Sigmoid colon (tissue), 7 donors: ENCODE measurements around the gene MIX23. TPM values are rescaled to one million over a fixed set of nuclear protein-coding genes. Genes with fewer than 3 reads are reported as not detected.

Experiments
- DNase-seq: peaks from one replicate; pipeline ENCODE4 v3.0.0-alpha.2; 2019
- H3K27ac ChIP-seq, 4 donors: fragments of 200-600 bp; sonication (generic); one replicate each; pipeline ENCODE4 v1.5.1; 2016 to 2019; ENCODE audit warnings: mild to moderate bottlenecking in 1 of 4
- H3K27me3 ChIP-seq, 3 donors: fragments of 200-600 bp; sonication (generic); one replicate each; pipeline ENCODE4 v1.5.1; 2019; ENCODE audit warnings: mild to moderate bottlenecking in 1 of 3
- H3K36me3 ChIP-seq, 4 donors: fragments of 200-600 bp; sonication (generic); one replicate each; pipeline ENCODE4 v1.5.1; 2016 to 2019
- H3K4me1 ChIP-seq, 4 donors: fragments of 200-600 bp; sonication (generic); one replicate each; pipeline ENCODE4 v1.5.1; 2017 to 2019
- H3K4me3 ChIP-seq, 4 donors: fragments of 200-600 bp; sonication (generic); one replicate each; pipeline ENCODE4 v1.5.1; 2017 to 2019; ENCODE audit warnings: mild to moderate bottlenecking in 2 of 4, moderate library complexity in 1 of 4
- H3K9me3 ChIP-seq, 4 donors: fragments of 200-600 bp in 3 of 4; sonication (generic) in 3 of 4; one replicate each; pipeline versions ENCODE4 v1.5.1 to v1.6.1; 2013 to 2019
- EP300 ChIP-seq, 4 donors: sonication (generic); formaldehyde crosslinking; IDR thresholded peaks; one replicate each; pipeline ENCODE4 v1.6.1; 2017; ENCODE audit warnings: antibody characterized with exemption in 4 of 4
- POLR2A ChIP-seq, 2 donors: fragments of 450-650 bp; IDR thresholded peaks; one replicate each; pipeline ENCODE4 v1.6.1; 2016; ENCODE audit warnings: antibody characterized with exemption in 2 of 2, mild to moderate bottlenecking in 2 of 2, moderate library complexity in 2 of 2
- POLR2AphosphoS5 ChIP-seq, 4 donors: sonication (generic); formaldehyde crosslinking; IDR thresholded peaks; one replicate each; pipeline ENCODE4 v1.6.1; 2017; ENCODE audit warnings: antibody characterized with exemption in 4 of 4
- WGBS, 2 donors: extraction: QIAGEN DNeasy Blood & Tissue Kit; methylation state at CpG; one replicate each; pipeline ENCODE4 v1.1.7; 2013; 5-methylcytosine and 5-hydroxymethylcytosine counted together
- intact Hi-C: fragments of 100-400 bp; cut with DNase I; formaldehyde crosslinking; loops from one replicate; pipeline ENCODE4 v1.15.1; 2023
- polyA plus RNA-seq, 3 donors: library from polyadenylated mRNA; stranded (reverse); fragments of 200-250 nt; gene quantifications; one replicate each; pipeline ENCODE4 v1.2.3, GENCODE V29; 2013
- total RNA-seq, 4 donors: library from RNA; depleted of rRNA; stranded (reverse); fragments of >200 nt; gene quantifications; one replicate each; pipeline ENCODE4 v1.1.0, GENCODE V29; 2016
- TF ChIP-seq, protein P1 (sequence below), 4 experiments: fragments of 450-650 bp in 3 of 4; fragments of 200-600 bp in 1 of 4; IDR thresholded peaks; one replicate each; pipeline ENCODE4 v1.5.1; 2016 to 2019; ENCODE audit warnings: antibody characterized with exemption in 4 of 4, mild to moderate bottlenecking in 3 of 4, moderate library complexity in 2 of 4
- donor health status: healthy with polysubstance abuse.
- donor health status: Bipolar disorder and iron deficiency.
- donor health status: healthy.

Gene MIX23
- total and polyA plus RNA-seq, 7 donors, result 8.2 to 49.2 (median 24.8) TPM

DNA sequence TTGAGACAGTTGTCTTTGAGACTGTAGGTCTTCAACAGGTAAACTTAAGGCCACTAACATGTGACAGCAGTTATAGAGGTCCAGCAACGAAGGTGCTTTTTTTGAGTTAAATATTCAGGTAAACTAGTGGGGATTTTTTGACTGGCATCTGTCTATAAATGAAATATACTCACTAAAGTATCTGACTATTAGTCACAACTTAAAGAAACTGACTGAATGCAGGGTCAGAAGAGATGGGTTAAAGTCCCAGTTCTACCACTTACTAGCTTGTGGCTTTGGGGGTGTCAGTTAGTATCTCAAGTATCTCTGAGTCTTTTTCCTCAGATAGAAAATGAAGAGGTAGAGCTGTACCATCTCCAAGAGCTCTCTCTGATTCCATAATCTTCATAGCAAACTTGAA is 18.0 kb downstream of the MIX23 start:
- Histone ChIP-seq H3K4me1 (no peaks in the 10 kb centered on the region), H3K36me3 (peaks cover 3 to 86% (median 17%) of the 10 kb centered on the region in 4 donors)
- DNase-seq, result no peak

DNA sequence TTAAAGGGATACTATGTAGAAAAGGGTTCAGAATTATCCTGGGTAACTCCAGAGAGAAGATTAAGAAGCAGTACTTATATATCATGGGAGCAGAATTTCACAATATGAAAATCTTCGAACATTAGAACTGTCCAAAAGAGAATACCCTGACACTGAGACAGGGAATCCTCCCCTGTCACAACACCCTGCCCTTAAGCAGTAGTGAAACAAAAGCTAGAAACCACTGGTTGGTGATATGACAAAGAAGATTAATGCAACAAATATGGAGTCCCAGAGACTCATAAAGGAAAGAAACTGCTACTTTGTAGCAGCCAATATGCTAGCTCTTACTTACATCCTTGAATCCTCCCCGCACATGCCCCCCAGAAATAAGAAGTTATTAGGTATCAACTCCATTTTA is 18.5 kb downstream of the MIX23 start:
- Histone ChIP-seq H3K36me3 (peaks cover 3 to 83% (median 13%) of the 10 kb centered on the region in 4 donors), H3K9me3 (no peaks in the 10 kb centered on the region), H3K27ac (no peak overlapping the region), H3K4me1 (no peaks in the 10 kb centered on the region), H3K4me3 (no peak overlapping the region), H3K27me3 (no peaks in the 10 kb centered on the region)
- 70 to 95% methylated on average over 2 of the region's 2 CpGs for WGBS, 2 donors
- TF ChIP-seq POLR2AphosphoS5 (IDR thresholded peaks at IDR 0.05) (no peak), POLR2A (IDR thresholded peaks at IDR 0.05) (no peak), EP300 (IDR thresholded peaks at IDR 0.05) (no peak)
- TF ChIP-seq, protein P1, sequence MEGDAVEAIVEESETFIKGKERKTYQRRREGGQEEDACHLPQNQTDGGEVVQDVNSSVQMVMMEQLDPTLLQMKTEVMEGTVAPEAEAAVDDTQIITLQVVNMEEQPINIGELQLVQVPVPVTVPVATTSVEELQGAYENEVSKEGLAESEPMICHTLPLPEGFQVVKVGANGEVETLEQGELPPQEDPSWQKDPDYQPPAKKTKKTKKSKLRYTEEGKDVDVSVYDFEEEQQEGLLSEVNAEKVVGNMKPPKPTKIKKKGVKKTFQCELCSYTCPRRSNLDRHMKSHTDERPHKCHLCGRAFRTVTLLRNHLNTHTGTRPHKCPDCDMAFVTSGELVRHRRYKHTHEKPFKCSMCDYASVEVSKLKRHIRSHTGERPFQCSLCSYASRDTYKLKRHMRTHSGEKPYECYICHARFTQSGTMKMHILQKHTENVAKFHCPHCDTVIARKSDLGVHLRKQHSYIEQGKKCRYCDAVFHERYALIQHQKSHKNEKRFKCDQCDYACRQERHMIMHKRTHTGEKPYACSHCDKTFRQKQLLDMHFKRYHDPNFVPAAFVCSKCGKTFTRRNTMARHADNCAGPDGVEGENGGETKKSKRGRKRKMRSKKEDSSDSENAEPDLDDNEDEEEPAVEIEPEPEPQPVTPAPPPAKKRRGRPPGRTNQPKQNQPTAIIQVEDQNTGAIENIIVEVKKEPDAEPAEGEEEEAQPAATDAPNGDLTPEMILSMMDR (IDR thresholded peaks at IDR 0.05), result no peak
- no peak for DNase-seq
- intact Hi-C loops, result no loop called here

More for the DNA sequence above, 18.0 kb downstream of the MIX23 start:
- intact Hi-C loops, result no loop called here
- 41 to 76% methylated on average over 1 of the region's 1 CpG for WGBS, 2 donors
- no peak overlapping the region for H3K4me3 ChIP-seq
- H3K9me3 ChIP-seq, result no peaks in the 10 kb centered on the region
- no peaks in the 10 kb centered on the region for H3K27me3 ChIP-seq
- TF ChIP-seq EP300 (IDR thresholded peaks at IDR 0.05) (no peak), POLR2AphosphoS5 (IDR thresholded peaks at IDR 0.05) (no peak)
- TF ChIP-seq, protein P1 (IDR thresholded peaks at IDR 0.05), result no peak
- H3K27ac ChIP-seq, result no peak overlapping the region

DNA sequence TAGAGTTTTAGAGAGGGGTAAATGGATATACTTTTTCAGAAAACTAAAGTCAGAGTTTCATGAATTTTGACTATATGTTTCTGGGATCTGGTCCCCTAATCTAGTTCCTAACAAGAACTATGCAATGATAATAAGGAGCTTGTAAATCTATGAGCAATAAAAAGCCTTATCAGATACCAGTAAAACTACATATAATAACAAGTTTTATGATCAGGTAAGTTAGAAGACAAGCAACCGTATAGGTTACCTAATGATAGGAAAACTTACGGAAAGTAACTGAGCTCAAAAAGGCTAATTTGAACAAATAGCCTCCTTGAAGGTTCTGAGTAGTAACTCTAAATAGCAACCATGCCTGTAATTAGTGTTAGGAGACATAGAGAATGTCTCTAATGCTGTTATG is 21.0 kb downstream of the MIX23 start:
- Histone ChIP-seq H3K27ac (no peak overlapping the region), H3K27me3 (no peaks in the 10 kb centered on the region), H3K4me3 (no peak overlapping the region), H3K9me3 (no peaks in the 10 kb centered on the region), H3K4me1 (no peaks in the 10 kb centered on the region), H3K36me3 (peaks cover 3 to 74% (median 16%) of the 10 kb centered on the region in 4 donors)
- DNase-seq, result no peak
- TF ChIP-seq EP300 (IDR thresholded peaks at IDR 0.05) (no peak), POLR2A (IDR thresholded peaks at IDR 0.05) (no peak), POLR2AphosphoS5 (IDR thresholded peaks at IDR 0.05) (no peak)
- TF ChIP-seq, protein P1 (IDR thresholded peaks at IDR 0.05), result no peak
- intact Hi-C loops, result no loop called here
- 23 to 68% methylated on average over 2 of the region's 2 CpGs for WGBS, 2 donors

DNA sequence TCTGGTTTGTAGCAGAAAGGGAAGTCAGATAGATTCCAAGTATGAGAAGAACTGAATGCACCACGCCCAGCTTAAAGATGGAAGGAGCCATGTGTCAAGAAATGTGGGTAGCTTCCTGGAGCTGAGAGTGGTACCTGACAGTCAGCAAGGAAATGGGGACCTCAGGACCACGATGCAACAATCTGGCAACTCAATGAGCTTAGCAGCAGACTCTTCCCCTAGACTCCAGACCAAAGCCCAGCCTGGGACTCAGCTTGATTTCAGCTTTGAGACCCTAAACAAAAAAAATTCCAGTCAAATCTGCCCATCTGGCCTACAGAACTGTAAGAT is 24.4 kb downstream of the MIX23 start:
- no peaks in the 10 kb centered on the region for H3K4me1 ChIP-seq
- H3K9me3 ChIP-seq, result no peaks in the 10 kb centered on the region
- no peak overlapping the region for H3K27ac ChIP-seq
- peaks cover 0 to 40% (median 8%) of the 10 kb centered on the region in 4 donors for H3K36me3 ChIP-seq
- 93 to 98% methylated on average over 2 of the region's 2 CpGs for WGBS, 2 donors
- TF ChIP-seq EP300 (IDR thresholded peaks at IDR 0.05) (no peak), POLR2AphosphoS5 (IDR thresholded peaks at IDR 0.05) (no peak), POLR2A (IDR thresholded peaks at IDR 0.05) (no peak)
- TF ChIP-seq, protein P1 (IDR thresholded peaks at IDR 0.05), result no peak
- no peaks in the 10 kb centered on the region for H3K27me3 ChIP-seq
- intact Hi-C loops, result loop anchor here (10.0 kb wide), 1 partner anchor 814 kb away; the partner anchor contains the start of gene POLQ
- H3K4me3 ChIP-seq, result no peak overlapping the region
- no peak for DNase-seq
